Bone marrow (tissue), 2 donors: ENCODE data around the gene TSPEAR.

Experiments used
- DNase-seq, 2 donors: peaks; one replicate each; lab custom pipeline; 2025; lab: John Stamatoyannopoulos, UW

The TSPEAR gene

GRCh38 chr21:44720170-44720569 lies 8.8 kb upstream of the TSPEAR start:
- DNase-seq = no peak

- DNase-seq = no peak
These were observed 7.2 kb upstream of the TSPEAR start for GRCh38 chr21:44718571-44718970.

GRCh38 chr21:44718093-44718492 lies 6.7 kb upstream of the TSPEAR start:
- DNase-seq = no peak

- DNase-seq = no peak
These were observed 5.6 kb upstream of the TSPEAR start for GRCh38 chr21:44716984-44717383.

- DNase-seq = no peak
These were observed 3.5 kb upstream of the TSPEAR start for GRCh38 chr21:44714905-44715304.

- no peak for DNase-seq
These were observed 2.5 kb upstream of the TSPEAR start for GRCh38 chr21:44713846-44714245.

- DNase-seq = no peak
These were observed 1.8 kb upstream of the TSPEAR start for GRCh38 chr21:44713130-44713529.

GRCh38 chr21:44712203-44713028 lies 1.0 kb upstream of the TSPEAR start:
- no peak for DNase-seq

GRCh38 chr21:44710756-44711326 lies 531 bp downstream of the TSPEAR start:
- DNase-seq = no peak

- DNase-seq = no peak
These were observed 1.1 kb downstream of the TSPEAR start for GRCh38 chr21:44710294-44710665.

GRCh38 chr21:44709426-44710293 lies 1.7 kb downstream of the TSPEAR start:
- DNase-seq = no peak

GRCh38 chr21:44708866-44709425 lies 2.4 kb downstream of the TSPEAR start:
- DNase-seq = no peak

GRCh38 chr21:44708213-44708865 lies 3.0 kb downstream of the TSPEAR start:
- no peak for DNase-seq

GRCh38 chr21:44706706-44707581 lies 4.4 kb downstream of the TSPEAR start:
- DNase-seq = no peak

- no peak for DNase-seq
These were observed 5.2 kb downstream of the TSPEAR start for GRCh38 chr21:44706026-44706705.

GRCh38 chr21:44704636-44705001 lies 6.8 kb downstream of the TSPEAR start:
- no peak for DNase-seq

GRCh38 chr21:44703731-44704635 lies 7.4 kb downstream of the TSPEAR start:
- DNase-seq = no peak

GRCh38 chr21:44702973-44703730 lies 8.2 kb downstream of the TSPEAR start:
- no peak for DNase-seq
